Measurements from ENCODE around the gene INPP5E. TPM values are rescaled to one million over a fixed set of nuclear protein-coding genes. Genes with fewer than 3 reads are reported as not detected.
"Not testable (repeated sequence)": the region's sequence is repeated elsewhere in the genome, so short reads cannot be mapped to it uniquely, and the experiment has no call there.

The INPP5E gene
- polyA plus RNA-seq, 2 of the 4 experiments (the other 2 are of a cell fraction): 5.2 to 11.2 TPM

- TF ChIP-seq HOXB13 (CRISPR knock-in tag; IDR thresholded peaks at IDR 0.05; ENCODE audit: low read depth) (0 out of 2 replicates have a peak, but pooled peaks have one; percentile 36), ZSCAN20 (CRISPR knock-in tag; IDR thresholded peaks at IDR 0.05) (no peak), RCOR1 (IDR thresholded peaks at IDR 0.05; ENCODE audit: low read depth, low read length) (no peak), POLR2A (IDR thresholded peaks at IDR 0.05; ENCODE audit: low read length) (no peak), HOXA7 (CRISPR knock-in tag; IDR thresholded peaks at IDR 0.05) (0 out of 2 replicates have a peak, but pooled peaks have one; percentile 47), KDM1A (IDR thresholded peaks at IDR 0.05; ENCODE audit: low read depth) (no peak), ELK1 (IDR thresholded peaks at IDR 0.05; ENCODE audit: low read depth, low read length) (no peak), REST (IDR thresholded peaks at IDR 0.05) (no peak), MAZ (IDR thresholded peaks at IDR 0.05; ENCODE audit: borderline replicate concordance, low read depth, low read length) (no peak), BCL3 (IDR thresholded peaks at IDR 0.05) (no peak), EHF (CRISPR knock-in tag; IDR thresholded peaks at IDR 0.05) (peak; percentile 53; the same call in 1 of the 2 replicates)
Observed at GRCh38 chr9:136409557-136410455, 29.8 kb downstream of the INPP5E start (continued).

- WGBS (ENCODE audit: missing lambda C conversion rate): 87% methylated on average over 7 of the region's 7 CpGs
- Histone ChIP-seq H3K4me3 (no peak overlapping the region), H3K9me3 (no peaks in the 10 kb centered on the region), H3K4me2 (no peak overlapping the region), H3K27ac (no peak overlapping the region), H3K4me1 (peaks cover 19% of the 10 kb centered on the region)
- POLR2A ChIA-PET: interaction anchor here (2.5 kb wide), 1 partner anchor 45 kb away, joined by 7 read pairs; the partner anchor contains the start of gene DNLZ
- ATAC-seq: no peak
- TF ChIP-seq POLR2A (IDR thresholded peaks at IDR 0.05; ENCODE audit: low read length) (no peak), GATA3 (IDR thresholded peaks at IDR 0.05; ENCODE audit: borderline replicate concordance) (no peak), CHD4 (IDR thresholded peaks at IDR 0.05; ENCODE audit: borderline replicate concordance) (no peak), KDM5A (IDR thresholded peaks at IDR 0.05) (no peak), NFE2L2 (conservative IDR thresholded peaks at IDR 0.05; ENCODE audit: low read length) (no peak), CTCF (IDR thresholded peaks at IDR 0.05) (no peak), ESRRA (IDR thresholded peaks at IDR 0.05; ENCODE audit: borderline replicate concordance, low read length) (no peak), MAZ (IDR thresholded peaks at IDR 0.05; ENCODE audit: borderline replicate concordance, low read depth, low read length) (no peak), ATOH8 (CRISPR knock-in tag; IDR thresholded peaks at IDR 0.05; ENCODE audit: low read depth) (no peak), ZSCAN20 (CRISPR knock-in tag; IDR thresholded peaks at IDR 0.05) (no peak), PBX3 (IDR thresholded peaks at IDR 0.05) (no peak), EP300 (IDR thresholded peaks at IDR 0.05) (no peak)
- DNase-seq (ENCODE audit: low read depth in 1 of 2, low spot score in 1 of 2): no peak
- no peak for FAIRE-seq
- CTCF ChIA-PET: interaction anchor here (1.2 kb wide), 1 partner anchor 16 kb away, joined by 4 read pairs; no protein-coding TSS in a partner anchor
Observed at GRCh38 chr9:136407911-136408310, 31.7 kb downstream of the INPP5E start.

GRCh38 chr9:136407061-136407460, 32.6 kb downstream of the INPP5E start:
- peaks cover 19% of the 10 kb centered on the region for H3K4me1 ChIP-seq
- H3K4me2 ChIP-seq; DNase-seq (ENCODE audit: low read depth in 1 of 2, low spot score in 1 of 2); FAIRE-seq; H3K4me3 ChIP-seq; ATAC-seq; POLR2A ChIA-PET; H3K9me3 ChIP-seq; H3K27ac ChIP-seq: not testable (repeated sequence)
- CTCF ChIA-PET: interaction anchor here (0.9 to 1.1 kb wide), 2 partner anchors 17 to 224 kb away, joined by 3 read pairs; no protein-coding TSS in a partner anchor
- 92% methylated on average over 26 of the region's 28 CpGs for WGBS (ENCODE audit: missing lambda C conversion rate)
